ENCODE measurements around the gene ADORA2A. TPM values are rescaled to one million over a fixed set of nuclear protein-coding genes. Genes with fewer than 3 reads are reported as not detected.

Gene ADORA2A
- total and polyA plus RNA-seq, 2 of the 13 experiments (the other 11 are each of a cell fraction or from before 2014, with no cell fraction given), result 3.3 to 5.0 TPM

DNA sequence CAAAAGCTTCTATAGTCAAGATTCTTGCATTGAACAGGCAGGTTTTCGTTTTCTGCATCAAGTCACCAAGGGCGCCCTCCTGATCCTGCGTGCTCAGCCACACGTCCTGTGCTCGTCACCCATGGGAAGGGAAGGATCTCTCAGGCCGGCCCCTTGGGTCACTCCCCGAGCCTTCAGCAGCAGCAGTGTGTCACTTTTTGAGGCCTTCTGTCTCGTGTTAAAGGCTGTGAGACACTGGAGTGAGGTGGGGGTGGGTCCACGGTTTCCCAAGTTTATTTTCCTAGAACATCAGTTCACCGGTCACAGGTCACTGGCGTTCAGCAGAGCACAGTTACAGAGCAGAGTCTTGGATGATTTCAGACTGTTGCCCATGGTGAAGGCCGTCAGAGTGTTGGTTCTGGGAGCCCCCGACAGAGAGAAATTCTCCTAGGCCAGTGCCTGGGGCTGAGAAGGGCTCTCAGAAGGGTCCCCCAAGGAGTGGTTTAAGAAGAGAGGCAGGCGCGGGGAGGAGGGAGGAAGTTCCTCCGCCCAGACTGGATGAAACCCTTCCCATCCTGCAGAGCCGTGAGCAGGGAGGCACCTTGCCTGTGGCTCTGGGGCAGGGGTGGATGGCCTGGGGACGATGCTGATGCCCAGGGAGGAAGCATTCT is 13.5 kb upstream of the ADORA2A start:
- no TSS peak for BruUV-seq (replicated peaks)
- no peaks in the 10 kb centered on the region for H3K4me1 ChIP-seq (ENCODE audit: insufficient read depth, low read length)
- CTCF ChIA-PET (ENCODE audit: low intra/inter-chr PET ratio, low total read pairs), result no interaction called here
- FAIRE-seq (no peak), DNase-seq (ENCODE audit: low spot score) (no peak), ATAC-seq (no peak)
- in situ Hi-C loops (cut with HindIII; ENCODE audit: extremely low pct_ligation_motif_present, low pct_unique_long_range_greater_than_20kb) (no loop called here), intact Hi-C loops (cut with micrococcal nuclease; ENCODE audit: unreplicated experiment) (no loop called here)
- peaks cover 11 to 52% of the 10 kb centered on the region in 2 experiments for H3K36me3 ChIP-seq (replicated peaks in 1 of 2; ENCODE audit: control insufficient read depth in 1 of 2, insufficient read depth in 2 of 2, low read length in 2 of 2)
- WGBS (ENCODE audit: low lambda C conversion rate), result 91% methylated on average over 14 of the region's 18 CpGs
- no peak overlapping the region for H3K4me3 ChIP-seq (replicated peaks in 1 of 3; ENCODE audit: insufficient read depth in 1 of 3, low read depth in 2 of 3, low read length in 3 of 3)
- H3K79me2 ChIP-seq (ENCODE audit: insufficient read depth, low read length), result no peaks in the 10 kb centered on the region
- no peak overlapping the region for H2AFZ ChIP-seq (ENCODE audit: low read length)
- TF ChIP-seq AKAP8 (CRISPR knock-in tag; IDR thresholded peaks at IDR 0.05), result no peak
- TF ChIP-seq, protein P1, sequence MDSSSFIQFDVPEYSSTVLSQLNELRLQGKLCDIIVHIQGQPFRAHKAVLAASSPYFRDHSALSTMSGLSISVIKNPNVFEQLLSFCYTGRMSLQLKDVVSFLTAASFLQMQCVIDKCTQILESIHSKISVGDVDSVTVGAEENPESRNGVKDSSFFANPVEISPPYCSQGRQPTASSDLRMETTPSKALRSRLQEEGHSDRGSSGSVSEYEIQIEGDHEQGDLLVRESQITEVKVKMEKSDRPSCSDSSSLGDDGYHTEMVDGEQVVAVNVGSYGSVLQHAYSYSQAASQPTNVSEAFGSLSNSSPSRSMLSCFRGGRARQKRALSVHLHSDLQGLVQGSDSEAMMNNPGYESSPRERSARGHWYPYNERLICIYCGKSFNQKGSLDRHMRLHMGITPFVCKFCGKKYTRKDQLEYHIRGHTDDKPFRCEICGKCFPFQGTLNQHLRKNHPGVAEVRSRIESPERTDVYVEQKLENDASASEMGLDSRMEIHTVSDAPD (CRISPR knock-in tag; IDR thresholded peaks at IDR 0.05), result no peak
- TF ChIP-seq ZKSCAN8 (CRISPR knock-in tag; IDR thresholded peaks at IDR 0.05; ENCODE audit: borderline replicate concordance), result no peak
- TF ChIP-seq ESRRA (CRISPR knock-in tag; IDR thresholded peaks at IDR 0.05; ENCODE audit: low read depth), result no peak
- TF ChIP-seq JDP2 (CRISPR knock-in tag; IDR thresholded peaks at IDR 0.05; ENCODE audit: borderline replicate concordance), result no peak
- no peak for TF ChIP-seq ZNF329 (CRISPR knock-in tag; IDR thresholded peaks at IDR 0.05; ENCODE audit: low read depth)
- no peak for TF ChIP-seq ZBTB3 (CRISPR knock-in tag; IDR thresholded peaks at IDR 0.05; ENCODE audit: borderline replicate concordance, low read depth)
- TF ChIP-seq, protein P2, sequence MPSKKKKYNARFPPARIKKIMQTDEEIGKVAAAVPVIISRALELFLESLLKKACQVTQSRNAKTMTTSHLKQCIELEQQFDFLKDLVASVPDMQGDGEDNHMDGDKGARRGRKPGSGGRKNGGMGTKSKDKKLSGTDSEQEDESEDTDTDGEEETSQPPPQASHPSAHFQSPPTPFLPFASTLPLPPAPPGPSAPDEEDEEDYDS (CRISPR knock-in tag; IDR thresholded peaks at IDR 0.05), result no peak
- no peak for TF ChIP-seq DMAP1 (CRISPR knock-in tag; IDR thresholded peaks at IDR 0.05)
- TF ChIP-seq GATA4 (IDR thresholded peaks at IDR 0.05; ENCODE audit: borderline replicate concordance, low read depth), result no peak
- TF ChIP-seq, protein P3, sequence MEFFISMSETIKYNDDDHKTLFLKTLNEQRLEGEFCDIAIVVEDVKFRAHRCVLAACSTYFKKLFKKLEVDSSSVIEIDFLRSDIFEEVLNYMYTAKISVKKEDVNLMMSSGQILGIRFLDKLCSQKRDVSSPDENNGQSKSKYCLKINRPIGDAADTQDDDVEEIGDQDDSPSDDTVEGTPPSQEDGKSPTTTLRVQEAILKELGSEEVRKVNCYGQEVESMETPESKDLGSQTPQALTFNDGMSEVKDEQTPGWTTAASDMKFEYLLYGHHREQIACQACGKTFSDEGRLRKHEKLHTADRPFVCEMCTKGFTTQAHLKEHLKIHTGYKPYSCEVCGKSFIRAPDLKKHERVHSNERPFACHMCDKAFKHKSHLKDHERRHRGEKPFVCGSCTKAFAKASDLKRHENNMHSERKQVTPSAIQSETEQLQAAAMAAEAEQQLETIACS (CRISPR knock-in tag; IDR thresholded peaks at IDR 0.05), result no peak
- TF ChIP-seq TAF1 (CRISPR knock-in tag; IDR thresholded peaks at IDR 0.05), result no peak
- TF ChIP-seq BHLHE40 (IDR thresholded peaks at IDR 0.05; ENCODE audit: low read length), result no peak
- TF ChIP-seq, protein P4, sequence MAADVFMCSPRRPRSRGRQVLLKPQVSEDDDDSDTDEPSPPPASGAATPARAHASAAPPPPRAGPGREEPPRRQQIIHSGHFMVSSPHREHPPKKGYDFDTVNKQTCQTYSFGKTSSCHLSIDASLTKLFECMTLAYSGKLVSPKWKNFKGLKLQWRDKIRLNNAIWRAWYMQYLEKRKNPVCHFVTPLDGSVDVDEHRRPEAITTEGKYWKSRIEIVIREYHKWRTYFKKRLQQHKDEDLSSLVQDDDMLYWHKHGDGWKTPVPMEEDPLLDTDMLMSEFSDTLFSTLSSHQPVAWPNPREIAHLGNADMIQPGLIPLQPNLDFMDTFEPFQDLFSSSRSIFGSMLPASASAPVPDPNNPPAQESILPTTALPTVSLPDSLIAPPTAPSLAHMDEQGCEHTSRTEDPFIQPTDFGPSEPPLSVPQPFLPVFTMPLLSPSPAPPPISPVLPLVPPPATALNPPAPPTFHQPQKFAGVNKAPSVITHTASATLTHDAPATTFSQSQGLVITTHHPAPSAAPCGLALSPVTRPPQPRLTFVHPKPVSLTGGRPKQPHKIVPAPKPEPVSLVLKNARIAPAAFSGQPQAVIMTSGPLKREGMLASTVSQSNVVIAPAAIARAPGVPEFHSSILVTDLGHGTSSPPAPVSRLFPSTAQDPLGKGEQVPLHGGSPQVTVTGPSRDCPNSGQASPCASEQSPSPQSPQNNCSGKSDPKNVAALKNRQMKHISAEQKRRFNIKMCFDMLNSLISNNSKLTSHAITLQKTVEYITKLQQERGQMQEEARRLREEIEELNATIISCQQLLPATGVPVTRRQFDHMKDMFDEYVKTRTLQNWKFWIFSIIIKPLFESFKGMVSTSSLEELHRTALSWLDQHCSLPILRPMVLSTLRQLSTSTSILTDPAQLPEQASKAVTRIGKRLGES (CRISPR knock-in tag; IDR thresholded peaks at IDR 0.05; ENCODE audit: borderline replicate concordance), result no peak
- no peak for TF ChIP-seq NFRKB (IDR thresholded peaks at IDR 0.05)
- TF ChIP-seq, protein P5, sequence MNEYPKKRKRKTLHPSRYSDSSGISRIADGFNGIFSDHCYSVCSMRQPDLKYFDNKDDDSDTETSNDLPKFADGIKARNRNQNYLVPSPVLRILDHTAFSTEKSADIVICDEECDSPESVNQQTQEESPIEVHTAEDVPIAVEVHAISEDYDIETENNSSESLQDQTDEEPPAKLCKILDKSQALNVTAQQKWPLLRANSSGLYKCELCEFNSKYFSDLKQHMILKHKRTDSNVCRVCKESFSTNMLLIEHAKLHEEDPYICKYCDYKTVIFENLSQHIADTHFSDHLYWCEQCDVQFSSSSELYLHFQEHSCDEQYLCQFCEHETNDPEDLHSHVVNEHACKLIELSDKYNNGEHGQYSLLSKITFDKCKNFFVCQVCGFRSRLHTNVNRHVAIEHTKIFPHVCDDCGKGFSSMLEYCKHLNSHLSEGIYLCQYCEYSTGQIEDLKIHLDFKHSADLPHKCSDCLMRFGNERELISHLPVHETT (CRISPR knock-in tag; conservative IDR thresholded peaks at IDR 0.05), result no peak
- no peak overlapping the region for H3K4me2 ChIP-seq (ENCODE audit: low read depth, low read length)
- H4K20me1 ChIP-seq (ENCODE audit: insufficient read depth, low read length), result no peaks in the 10 kb centered on the region
- H3K27me3 ChIP-seq (ENCODE audit: control insufficient read depth in 1 of 2, insufficient read depth in 2 of 2, low read length in 2 of 2), result no peaks in the 10 kb centered on the region
- no peak overlapping the region for H3K27ac ChIP-seq (ENCODE audit: extremely low read length, insufficient read depth, low read length)
- POLR2A ChIA-PET, result no interaction called here
- no peaks in the 10 kb centered on the region for H3K9me3 ChIP-seq (ENCODE audit: low read length)
- no peak overlapping the region for H3K9ac ChIP-seq (ENCODE audit: insufficient read depth, low read depth, low read length)

Measured in HepG2 (cell line).